Pancreas (tissue), 10 donors: ENCODE data around the gene MGAT3. TPM values are rescaled to one million over a fixed set of nuclear protein-coding genes. Genes with fewer than 3 reads are reported as not detected.
"Not testable (repeated sequence)": the region's sequence is repeated elsewhere in the genome, so short reads cannot be mapped to it uniquely, and the experiment has no call there.

ENCODE experiments used
- ATAC-seq, 4 donors: fragments of 200-7000 bp; cut with Tn5 transposase; one replicate each; pipeline versions ENCODE4 v1.8.0 to v1.9.1; 2020; ENCODE audit warnings: mild to moderate bottlenecking in 4 of 4, moderate library complexity in 4 of 4
- DNase-seq, 6 donors: peaks; one replicate each; pipeline ENCODE4 v3.0.0-alpha.2; 2020
- FAIRE-seq: peaks from 2 replicates; lab custom pipeline; 2012; peaks lifted over from hg19 to GRCh38; lab: Jason Lieb, UNC
- H3K27ac ChIP-seq, 4 donors: fragments of 200-600 bp; sonication (generic); 1 replicate in 3 of 4; 2 replicates in 1 of 4; pipeline versions ENCODE4 v1.5.0 to v1.8.0; 2020
- H3K27me3 ChIP-seq, 4 donors: fragments of 200-600 bp; one replicate each; pipeline ENCODE4 v1.8.0; 2021
- H3K36me3 ChIP-seq, 3 donors: fragments of 200-600 bp; sonication (generic) in 1 of 3; one replicate each; pipeline versions ENCODE4 v1.5.0 to v1.8.0; 2020 to 2021
- H3K4me1 ChIP-seq, 3 donors: fragments of 200-600 bp; one replicate each; pipeline ENCODE4 v1.8.0; 2021
- H3K4me3 ChIP-seq, 4 donors: fragments of 200-600 bp; sonication (generic) in 2 of 4; one replicate each; pipeline versions ENCODE4 v1.5.0 to v1.8.0; 2020 to 2021
- H3K9me3 ChIP-seq, 4 donors: fragments of 200-600 bp; one replicate each; pipeline ENCODE4 v1.8.0; 2021
- WGBS, 2 donors: extraction: QIAGEN DNeasy Blood & Tissue Kit; methylation state at CpG; one replicate each; pipeline ENCODE4 v1.1.7; 2013; 5-methylcytosine and 5-hydroxymethylcytosine counted together
- intact Hi-C, 3 donors: fragments of 100-400 bp; cut with DNase I; formaldehyde crosslinking; loops; one replicate each; pipeline versions ENCODE4 v1.11.1 to v1.14.2; 2022
- polyA plus RNA-seq, 2 donors: library from polyadenylated mRNA; stranded (reverse); fragments of 200-250 nt; gene quantifications; one replicate each; pipeline ENCODE4 v1.2.3, GENCODE V29; 2013
- total RNA-seq, 6 donors: library from RNA; stranded (reverse); fragmentation: NEBNext Ultra II Directional in 4 of 6; extraction: Animal tissue kit (Norgen Biotek cat#: 25700) in 4 of 6; gene quantifications; one replicate each; pipeline versions ENCODE4 v1.2.1 to v1.2.4, GENCODE V29; 2021 to 2023
- TF ChIP-seq, protein P1 (sequence below), 4 donors: fragments of 200-600 bp; sonication (generic) in 3 of 4; IDR thresholded peaks; one replicate each; pipeline versions ENCODE4 v1.5.0 to v1.8.0; 2021; ENCODE audit warnings: antibody characterized with exemption in 4 of 4
- donor health status: healthy with polysubstance abuse.
- donor health status: DM: no; HTN: no; CAD: no; lungs with moderate emphysema.
- donor health status: DM: no; HTN: no; CAD: no.
- donor health status: control.
- donor health status: control.
- donor health status: Bipolar disorder and iron deficiency.
- donor health status: DM: yes; HTN: yes; CAD: no.
- donor health status: DM: no; HTN: no; CAD: no.
- donor health status: DM: no; HTN: no; CAD: no.
- donor health status: DM: yes; HTN: yes; CAD: no.

The MGAT3 gene
- total and polyA plus RNA-seq, 8 donors = 1.5 to 4.2 (median 2.2) TPM

DNA sequence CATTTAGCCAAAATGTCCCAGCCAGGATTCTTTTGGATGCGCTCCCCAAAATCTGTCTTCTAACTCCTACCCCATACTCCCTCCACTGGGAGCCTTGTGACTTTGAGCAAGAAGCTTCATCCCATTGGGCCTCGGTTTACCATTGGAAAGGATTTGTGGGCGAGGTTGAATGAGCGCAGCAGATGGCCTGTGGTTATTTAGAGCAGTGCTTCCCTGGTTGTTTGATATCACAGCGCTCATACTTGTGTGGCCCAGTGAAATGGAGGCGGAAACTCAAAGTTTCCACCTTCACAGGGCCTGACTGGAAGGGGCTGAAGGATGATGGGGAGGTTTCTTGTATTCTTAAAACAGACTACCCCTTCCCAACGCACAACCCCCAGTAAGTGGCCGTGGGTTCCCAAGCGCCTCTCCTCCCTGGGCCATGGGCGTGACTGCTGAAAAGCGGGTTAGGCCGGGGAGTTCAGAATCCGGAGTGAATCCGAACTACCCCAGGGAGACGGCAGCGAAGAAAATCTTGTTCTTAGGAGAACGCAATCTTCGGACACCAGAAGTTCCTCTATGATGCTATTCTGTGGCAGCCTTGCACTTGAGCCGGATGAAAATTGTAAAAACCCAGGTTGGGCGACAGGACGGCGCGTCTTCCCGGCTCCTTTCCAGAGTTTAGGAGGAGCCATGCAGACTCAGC is 62.3 kb downstream of the MGAT3 start:
- ATAC-seq (peak in 1 of 4 donors; percentile 2), DNase-seq (peak in 2 of 6 donors; percentile 29 to 60), FAIRE-seq (no peak)
- Histone ChIP-seq H3K9me3 (no peaks in the 10 kb centered on the region), H3K4me1 (peaks cover under 1 to 22% (median 7%) of the 10 kb centered on the region in 3 donors), H3K4me3 (peak overlapping the region; percentile 97 to 100 (median 99)), H3K27ac (peak overlapping the region; percentile 94 to 99 (median 97)), H3K36me3 (peaks cover 4 to 36% (median 25%) of the 10 kb centered on the region in 3 donors), H3K27me3 (no peaks in the 10 kb centered on the region)
- 9% methylated on average over 24 of the region's 24 CpGs for WGBS, 2 donors
- TF ChIP-seq, protein P1, sequence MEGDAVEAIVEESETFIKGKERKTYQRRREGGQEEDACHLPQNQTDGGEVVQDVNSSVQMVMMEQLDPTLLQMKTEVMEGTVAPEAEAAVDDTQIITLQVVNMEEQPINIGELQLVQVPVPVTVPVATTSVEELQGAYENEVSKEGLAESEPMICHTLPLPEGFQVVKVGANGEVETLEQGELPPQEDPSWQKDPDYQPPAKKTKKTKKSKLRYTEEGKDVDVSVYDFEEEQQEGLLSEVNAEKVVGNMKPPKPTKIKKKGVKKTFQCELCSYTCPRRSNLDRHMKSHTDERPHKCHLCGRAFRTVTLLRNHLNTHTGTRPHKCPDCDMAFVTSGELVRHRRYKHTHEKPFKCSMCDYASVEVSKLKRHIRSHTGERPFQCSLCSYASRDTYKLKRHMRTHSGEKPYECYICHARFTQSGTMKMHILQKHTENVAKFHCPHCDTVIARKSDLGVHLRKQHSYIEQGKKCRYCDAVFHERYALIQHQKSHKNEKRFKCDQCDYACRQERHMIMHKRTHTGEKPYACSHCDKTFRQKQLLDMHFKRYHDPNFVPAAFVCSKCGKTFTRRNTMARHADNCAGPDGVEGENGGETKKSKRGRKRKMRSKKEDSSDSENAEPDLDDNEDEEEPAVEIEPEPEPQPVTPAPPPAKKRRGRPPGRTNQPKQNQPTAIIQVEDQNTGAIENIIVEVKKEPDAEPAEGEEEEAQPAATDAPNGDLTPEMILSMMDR (IDR thresholded peaks at IDR 0.05) = no peak
- intact Hi-C loops = no loop called here

DNA sequence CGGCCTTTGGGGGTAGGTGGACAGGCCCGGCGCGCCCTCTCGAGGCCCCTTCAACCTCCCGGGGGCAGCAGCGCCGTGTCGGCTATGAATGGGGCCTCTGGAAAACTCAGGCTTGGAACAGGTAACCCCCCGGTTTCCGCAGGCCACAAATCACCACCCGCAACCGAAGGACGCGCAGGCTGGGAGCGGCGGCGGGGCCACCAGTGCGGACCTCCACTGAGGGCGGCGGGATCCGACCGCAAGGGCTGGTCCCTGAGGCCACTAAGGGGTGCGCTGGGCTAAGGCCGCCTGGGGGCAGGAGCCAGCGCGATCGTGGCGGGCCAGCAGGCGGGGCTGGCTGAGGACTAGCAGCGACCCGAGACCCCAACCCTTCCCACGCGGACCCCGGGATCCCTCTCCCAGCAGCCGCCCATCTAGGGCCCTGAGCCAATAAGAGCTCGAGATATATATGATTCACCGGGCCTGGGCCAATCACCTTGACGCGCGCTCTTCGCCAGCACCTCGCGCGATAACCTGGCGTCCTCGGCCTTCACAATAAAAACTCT is 62.9 kb downstream of the MGAT3 start:
- H3K36me3 ChIP-seq = peaks cover 4 to 38% (median 24%) of the 10 kb centered on the region in 3 donors
- intact Hi-C loops = loop anchor here in 1 of 3 donors (10.0 kb wide), 2 partner anchors 205 to 345 kb away; partner anchors contain the start of gene RPL3
- H3K4me1 ChIP-seq = peaks cover 3 to 22% (median 7%) of the 10 kb centered on the region in 3 donors
- ATAC-seq = peak; percentile 85 to 93 (median 86)
- TF ChIP-seq, protein P1 (IDR thresholded peaks at IDR 0.05) = no peak
- peak overlapping the region; percentile 94 to 99 (median 97) for H3K27ac ChIP-seq
- no peaks in the 10 kb centered on the region for H3K9me3 ChIP-seq
- peak overlapping the region; percentile 97 to 100 (median 99) for H3K4me3 ChIP-seq
- no peak for FAIRE-seq
- DNase-seq = peak; percentile 93 to 99 (median 98)
- no peaks in the 10 kb centered on the region for H3K27me3 ChIP-seq
- 0% methylated on average over 44 to 47 of the region's 47 CpGs for WGBS, 2 donors

DNA sequence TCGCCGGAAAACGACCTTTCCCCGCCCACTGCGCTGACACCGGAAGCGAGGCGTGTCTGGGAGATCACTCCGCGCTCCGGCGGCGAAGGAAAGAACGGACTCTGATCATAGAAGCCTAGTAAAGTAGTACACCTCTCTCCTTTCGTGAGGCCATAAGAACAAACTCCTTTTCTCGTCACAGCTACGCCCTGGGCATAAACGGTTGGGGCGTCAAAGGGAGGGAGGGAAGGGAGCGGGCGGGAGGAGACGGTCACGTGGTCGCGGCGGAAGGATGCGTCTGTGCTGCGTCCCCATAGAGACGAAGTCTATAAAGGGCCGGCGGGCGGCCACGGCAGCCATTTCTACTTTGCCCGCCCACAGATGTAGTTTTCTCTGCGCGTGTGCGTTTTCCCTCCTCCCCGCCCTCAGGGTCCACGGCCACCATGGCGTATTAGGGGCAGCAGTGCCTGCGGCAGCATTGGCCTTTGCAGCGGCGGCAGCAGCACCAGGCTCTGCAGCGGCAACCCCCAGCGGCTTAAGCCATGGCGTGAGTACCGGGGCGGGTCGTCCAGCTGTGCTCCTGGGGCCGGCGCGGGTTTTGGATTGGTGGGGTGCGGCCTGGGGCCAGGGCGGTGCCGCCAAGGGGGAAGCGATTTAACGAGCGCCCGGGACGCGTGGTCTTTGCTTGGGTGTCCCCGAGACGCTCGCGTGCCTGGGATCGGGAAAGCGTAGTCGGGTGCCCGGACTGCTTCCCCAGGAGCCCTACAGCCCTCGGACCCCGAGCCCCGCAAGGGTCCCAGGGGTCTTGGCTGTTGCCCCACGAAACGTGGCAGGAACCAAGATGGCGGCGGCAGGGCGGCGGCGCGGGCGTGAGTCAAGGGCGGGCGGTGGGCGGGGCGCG is 63.7 kb downstream of the MGAT3 start, which contains the start of gene ATF4:
Gene ATF4 (plus strand): TSS at position 337 of the 880 bp plus-strand sequence. CDS start 884 bp downstream, outside the sequence.
- peaks cover 4 to 31% (median 18%) of the 10 kb centered on the region in 3 donors for H3K36me3 ChIP-seq
- intact Hi-C loops = loop anchor here in 1 of 3 donors (10.0 kb wide), 2 partner anchors 206 to 346 kb away; partner anchors contain the start of gene RPL3
- FAIRE-seq = peak; percentile 60
- H3K27me3 ChIP-seq = no peaks in the 10 kb centered on the region
- ATAC-seq = peak; percentile 60 to 82 (median 71)
- WGBS, 2 donors = 0 to 1% methylated on average over 82 to 86 of the region's 86 CpGs
- H3K27ac ChIP-seq = peak within 1 kb of the TSS; percentile 94 to 99 (median 97)
- TF ChIP-seq, protein P1 (IDR thresholded peaks at IDR 0.05) = no peak
- H3K9me3 ChIP-seq = no peaks in the 10 kb centered on the region
- H3K4me1 ChIP-seq = peaks cover 3 to 22% (median 7%) of the 10 kb centered on the region in 3 donors
- DNase-seq = peak; percentile 71 to 95 (median 90)
- H3K4me3 ChIP-seq = peak within 1 kb of the TSS; percentile 97 to 100 (median 99)

DNA sequence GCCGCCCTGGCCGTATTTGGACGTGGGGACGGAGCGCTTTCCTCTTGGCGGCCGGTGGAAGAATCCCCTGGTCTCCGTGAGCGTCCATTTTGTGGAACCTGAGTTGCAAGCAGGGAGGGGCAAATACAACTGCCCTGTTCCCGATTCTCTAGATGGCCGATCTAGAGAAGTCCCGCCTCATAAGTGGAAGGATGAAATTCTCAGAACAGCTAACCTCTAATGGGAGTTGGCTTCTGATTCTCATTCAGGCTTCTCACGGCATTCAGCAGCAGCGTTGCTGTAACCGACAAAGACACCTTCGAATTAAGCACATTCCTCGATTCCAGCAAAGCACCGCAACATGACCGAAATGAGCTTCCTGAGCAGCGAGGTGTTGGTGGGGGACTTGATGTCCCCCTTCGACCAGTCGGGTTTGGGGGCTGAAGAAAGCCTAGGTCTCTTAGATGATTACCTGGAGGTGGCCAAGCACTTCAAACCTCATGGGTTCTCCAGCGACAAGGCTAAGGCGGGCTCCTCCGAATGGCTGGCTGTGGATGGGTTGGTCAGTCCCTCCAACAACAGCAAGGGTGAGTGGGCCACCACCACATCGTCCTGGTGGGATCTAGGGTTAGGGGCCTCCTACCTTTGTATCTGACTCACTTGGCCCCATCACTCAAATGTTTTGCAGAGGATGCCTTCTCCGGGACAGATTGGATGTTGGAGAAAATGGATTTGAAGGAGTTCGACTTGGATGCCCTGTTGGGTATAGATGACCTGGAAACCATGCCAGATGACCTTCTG is 64.5 kb downstream of the MGAT3 start:
- 1 to 2% methylated on average over 28 of the region's 28 CpGs for WGBS, 2 donors
- not testable (repeated sequence) for FAIRE-seq
- peak in 2 of 6 donors; percentile 47 to 48 for DNase-seq

DNA sequence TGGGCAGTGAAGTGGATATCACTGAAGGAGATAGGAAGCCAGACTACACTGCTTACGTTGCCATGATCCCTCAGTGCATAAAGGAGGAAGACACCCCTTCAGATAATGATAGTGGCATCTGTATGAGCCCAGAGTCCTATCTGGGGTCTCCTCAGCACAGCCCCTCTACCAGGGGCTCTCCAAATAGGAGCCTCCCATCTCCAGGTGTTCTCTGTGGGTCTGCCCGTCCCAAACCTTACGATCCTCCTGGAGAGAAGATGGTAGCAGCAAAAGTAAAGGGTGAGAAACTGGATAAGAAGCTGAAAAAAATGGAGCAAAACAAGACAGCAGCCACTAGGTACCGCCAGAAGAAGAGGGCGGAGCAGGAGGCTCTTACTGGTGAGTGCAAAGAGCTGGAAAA is 65.3 kb downstream of the MGAT3 start:
- Histone ChIP-seq H3K4me3 (peak overlapping the region; percentile 97 to 100 (median 99)), H3K4me1 (peaks cover 3 to 22% (median 7%) of the 10 kb centered on the region in 3 donors), H3K27ac (peak overlapping the region in 1 of 4 donors; percentile 6), H3K36me3 (peaks cover 4 to 28% (median 14%) of the 10 kb centered on the region in 3 donors)
- H3K9me3 ChIP-seq, ATAC-seq, H3K27me3 ChIP-seq, FAIRE-seq: not testable (repeated sequence)
- intact Hi-C loops = loop anchor here in 1 of 3 donors (10.0 kb wide), 2 partner anchors 207 to 347 kb away; partner anchors contain the start of gene RPL3
- WGBS, 2 donors = 6% methylated on average over 3 to 5 of the region's 5 CpGs
- DNase-seq = peak in 1 of 6 donors; percentile 5

More for the DNA sequence above, 64.5 kb downstream of the MGAT3 start:
- Histone ChIP-seq H3K4me1 (peaks cover 3 to 22% (median 7%) of the 10 kb centered on the region in 3 donors), H3K27ac (peak overlapping the region; percentile 94 to 99 (median 97)), H3K36me3 (peaks cover 4 to 28% (median 14%) of the 10 kb centered on the region in 3 donors), H3K4me3 (peak overlapping the region; percentile 97 to 100 (median 99))
- intact Hi-C loops = loop anchor here in 1 of 3 donors (10.0 kb wide), 2 partner anchors 206 to 346 kb away; partner anchors contain the start of gene RPL3
- not testable (repeated sequence) for ATAC-seq, H3K9me3 ChIP-seq, H3K27me3 ChIP-seq
